ENCODE data around the gene BICC1. TPM values are rescaled to one million over a fixed set of nuclear protein-coding genes. Genes with fewer than 3 reads are reported as not detected.

The BICC1 gene
- total RNA-seq, 1 experiment from 2014 or later = 0.57 TPM

DNA sequence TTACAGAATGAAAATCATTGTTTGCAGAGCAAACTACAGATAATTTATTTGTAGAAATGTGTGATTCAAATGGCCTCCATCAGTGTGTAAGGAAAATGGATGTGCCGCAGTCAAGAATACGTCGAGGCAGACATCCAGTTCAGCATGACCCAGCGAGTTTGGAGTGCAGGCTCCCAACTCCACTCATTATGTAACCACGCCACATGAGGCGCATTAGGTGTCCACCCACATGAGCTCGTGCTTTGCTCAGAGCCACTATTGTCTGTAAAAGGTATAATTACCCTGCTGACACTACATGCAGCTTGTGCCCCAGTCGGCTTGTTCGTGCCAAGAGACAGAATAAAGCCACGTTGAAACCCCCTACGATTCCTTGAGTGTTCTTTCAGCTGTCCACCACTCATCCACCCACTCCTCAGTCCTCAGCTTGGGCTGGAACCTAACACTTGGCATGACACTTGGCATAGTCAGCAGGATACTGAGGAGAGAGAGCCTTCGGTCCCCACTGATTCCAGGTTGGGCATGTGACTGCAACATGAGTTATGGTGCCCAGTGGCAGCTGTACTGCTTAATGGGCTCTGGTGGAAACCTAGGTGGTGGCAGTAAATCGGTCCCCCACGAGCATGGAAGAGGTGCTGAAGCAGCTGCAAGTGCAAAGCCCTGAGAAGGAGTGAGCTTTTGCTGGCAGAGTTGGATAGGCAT lies 102.7 kb downstream of the BICC1 start:
- Mint-ChIP-seq H3K4me3 (no peak overlapping the region), H3K27me3 (ENCODE audit: low read depth) (no peaks in the 10 kb centered on the region), H3K36me3 (ENCODE audit: insufficient read depth in 1 of 3, low read depth in 3 of 3) (no peaks in the 10 kb centered on the region), H3K27ac (no peak overlapping the region), H3K9me3 (no peaks in the 10 kb centered on the region; a peak in 1 of 5 replicates), H3K4me1 (no peaks in the 10 kb centered on the region)
- H2AFZ ChIP-seq (ENCODE audit: low read length) = no peak overlapping the region
- TF ChIP-seq, protein P1, sequence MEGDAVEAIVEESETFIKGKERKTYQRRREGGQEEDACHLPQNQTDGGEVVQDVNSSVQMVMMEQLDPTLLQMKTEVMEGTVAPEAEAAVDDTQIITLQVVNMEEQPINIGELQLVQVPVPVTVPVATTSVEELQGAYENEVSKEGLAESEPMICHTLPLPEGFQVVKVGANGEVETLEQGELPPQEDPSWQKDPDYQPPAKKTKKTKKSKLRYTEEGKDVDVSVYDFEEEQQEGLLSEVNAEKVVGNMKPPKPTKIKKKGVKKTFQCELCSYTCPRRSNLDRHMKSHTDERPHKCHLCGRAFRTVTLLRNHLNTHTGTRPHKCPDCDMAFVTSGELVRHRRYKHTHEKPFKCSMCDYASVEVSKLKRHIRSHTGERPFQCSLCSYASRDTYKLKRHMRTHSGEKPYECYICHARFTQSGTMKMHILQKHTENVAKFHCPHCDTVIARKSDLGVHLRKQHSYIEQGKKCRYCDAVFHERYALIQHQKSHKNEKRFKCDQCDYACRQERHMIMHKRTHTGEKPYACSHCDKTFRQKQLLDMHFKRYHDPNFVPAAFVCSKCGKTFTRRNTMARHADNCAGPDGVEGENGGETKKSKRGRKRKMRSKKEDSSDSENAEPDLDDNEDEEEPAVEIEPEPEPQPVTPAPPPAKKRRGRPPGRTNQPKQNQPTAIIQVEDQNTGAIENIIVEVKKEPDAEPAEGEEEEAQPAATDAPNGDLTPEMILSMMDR (conservative IDR thresholded peaks at IDR 0.05) = no peak
- H3K27ac ChIP-seq (ENCODE audit: insufficient read length, low read depth, low read length) = no peak overlapping the region
- H4K20me1 ChIP-seq (ENCODE audit: control insufficient read depth, insufficient read depth, insufficient read length) = no peaks in the 10 kb centered on the region
- no peak overlapping the region for H2AK5ac ChIP-seq (ENCODE audit: insufficient read length, low read length)
- no peak overlapping the region for H4K91ac ChIP-seq (ENCODE audit: insufficient read length, low read depth, low read length)
- H3K9me3 ChIP-seq (ENCODE audit: control insufficient read depth, low read depth, low read length) = no peaks in the 10 kb centered on the region
- no peak overlapping the region for H2BK20ac ChIP-seq (ENCODE audit: low read depth, low read length, poor library complexity, severe bottlenecking)
- no peak overlapping the region for H2BK12ac ChIP-seq (ENCODE audit: insufficient read length, low read depth, low read length)
- no peak overlapping the region for H3K14ac ChIP-seq (ENCODE audit: insufficient read depth, low read length)
- H3K79me1 ChIP-seq (ENCODE audit: insufficient read depth, low read depth, low read length, poor library complexity, severe bottlenecking) = no peaks in the 10 kb centered on the region
- no peaks in the 10 kb centered on the region for H3K4me1 ChIP-seq (ENCODE audit: insufficient read depth, low read length)
- H2BK120ac ChIP-seq (ENCODE audit: low read depth, low read length, poor library complexity, severe bottlenecking) = no peak overlapping the region
- H4K8ac ChIP-seq (replicated peaks; ENCODE audit: insufficient read length, low read depth, low read length) = no peak overlapping the region
- no peak for DNase-seq
- H3T11ph ChIP-seq (ENCODE audit: low read length) = no peak overlapping the region
- no peak overlapping the region for H3K4me2 ChIP-seq (ENCODE audit: insufficient read depth, insufficient read length, low read length)
- H3K23ac ChIP-seq (ENCODE audit: insufficient read length, low read depth, low read length) = no peak overlapping the region
- H3K23me2 ChIP-seq (ENCODE audit: insufficient read length, low read depth, low read length, poor library complexity, severe bottlenecking) = no peaks in the 10 kb centered on the region
- no peak overlapping the region for H3K4ac ChIP-seq (ENCODE audit: low read depth, low read length)
- no peaks in the 10 kb centered on the region for H3K79me2 ChIP-seq (ENCODE audit: insufficient read depth, low read length)
- WGBS (ENCODE audit: extremely low coverage, insufficient read length, low lambda C conversion rate) = no CpG with 5 or more reads among the region's 14 CpGs
- H3K56ac ChIP-seq (ENCODE audit: insufficient read length, low read depth, low read length) = no peak overlapping the region
- no peak overlapping the region for H3K9ac ChIP-seq (ENCODE audit: extremely low read depth, insufficient read length, low read length)
- H2BK5ac ChIP-seq (ENCODE audit: insufficient read length, low read length) = no peak overlapping the region
- no peak overlapping the region for H2BK15ac ChIP-seq (ENCODE audit: low read depth, low read length)
- no peaks in the 10 kb centered on the region for H3K27me3 ChIP-seq (ENCODE audit: insufficient read depth, low read length)
- no peak overlapping the region for H4K5ac ChIP-seq (ENCODE audit: insufficient read length, low read depth, low read length)
- no peak overlapping the region for H3K18ac ChIP-seq (ENCODE audit: insufficient read length, low read depth, low read length)

Data from H9 (cell line).